ENCODE data around the gene ESYT3.

- TF ChIP-seq CTCF (conservative IDR thresholded peaks at IDR 0.05; ENCODE audit: low read length) (no peak), EZH2phosphoT487 (IDR thresholded peaks at IDR 0.05; ENCODE audit: borderline replicate concordance, low read depth, low read length) (no peak)
Observed at GRCh38 chr3:138441742-138442141, 7.3 kb downstream of the ESYT3 start.

Data from OCI-LY7 (cell line).